A549 (cell line): Measurements from ENCODE around the gene CACTIN. TPM values are rescaled to one million over a fixed set of nuclear protein-coding genes. Genes with fewer than 3 reads are reported as not detected.

Source experiments
- ATAC-seq, 2 experiments: fragments of 200-7000 bp in 1 of 2; fragments of >200 bp in 1 of 2; cut with Nextera tagmentation in 1 of 2; cut with Tn5 transposase in 1 of 2; 3 replicates each; pipeline versions ENCODE4 v1.8.0 to v1.9.1; 2018 to 2020; ENCODE audit warnings: mild to moderate bottlenecking in 1 of 2, moderate library complexity in 1 of 2
- CTCF ChIA-PET: fragments of 300-600 bp; sonication (Branson Sonifier 250); formaldehyde crosslinking; extraction: SDS; loops from one replicate; lab custom pipeline; 2021; ENCODE audit warnings: antibody characterized with exemption, inconsistent platforms; lab: Yijun Ruan, JAX
- POLR2A ChIA-PET: fragments of 350-600 bp; formaldehyde crosslinking; extraction: SDS; loops from one replicate; lab custom pipeline; 2021; ENCODE audit warnings: antibody characterized with exemption, inconsistent platforms; lab: Yijun Ruan, JAX
- DNase-seq, 2 experiments: peaks; one replicate each; pipeline versions ENCODE4 v3.0.0 to v3.0.0-alpha.2; 2011 to 2016; ENCODE audit warnings: low read depth in 1 of 2, low spot score in 1 of 2
- FAIRE-seq: peaks from 2 replicates; lab custom pipeline; 2011; peaks lifted over from hg19 to GRCh38; lab: Jason Lieb, UNC
- H3K27ac ChIP-seq, 2 experiments: fragments of >200 bp; sonication (Bioruptor Twin); formaldehyde crosslinking; 3 replicates each; pipeline ENCODE4 v1.5.1; 2016 to 2017
- H3K4me1 ChIP-seq: fragments of >200 bp; sonication (Bioruptor Twin); formaldehyde crosslinking; 3 replicates; pipeline ENCODE4 v1.6.1; 2016
- H3K4me2 ChIP-seq: fragments of >200 bp; sonication (Bioruptor Twin); formaldehyde crosslinking; 3 replicates; pipeline ENCODE4 v1.6.1; 2016
- H3K4me3 ChIP-seq: fragments of >200 bp; sonication (Bioruptor Twin); formaldehyde crosslinking; 3 replicates; pipeline ENCODE4 v1.5.1; 2016
- H3K9me3 ChIP-seq: fragments of >200 bp; sonication (Bioruptor Twin); formaldehyde crosslinking; 3 replicates; pipeline ENCODE4 v1.6.1; 2016
- CBX2 ChIP-seq: fragments of 200-600 bp; sonication (generic); IDR thresholded peaks from 2 replicates; pipeline ENCODE4 v1.6.1; 2016; ENCODE audit warnings: low read depth, mild to moderate bottlenecking, borderline replicate concordance
- CEBPB ChIP-seq, 2 experiments: fragments of >200 bp in 1 of 2; sonication (Bioruptor Twin) in 1 of 2; formaldehyde crosslinking in 1 of 2; IDR thresholded peaks; 2 replicates each; pipeline ENCODE4 v1.6.1; 2012 to 2016
- FOXS1 ChIP-seq: fragments of 250-450 bp; sonication (Bioruptor Pico); IDR thresholded peaks from 2 replicates; pipeline ENCODE4 v1.5.0; 2020; ENCODE audit warnings: mild to moderate bottlenecking, moderate library complexity
- GATA3 ChIP-seq: IDR thresholded peaks from 2 replicates; pipeline ENCODE4 v1.6.1; 2012; ENCODE audit warnings: borderline replicate concordance
- HDAC2 ChIP-seq: fragments of 200-600 bp; sonication (generic); IDR thresholded peaks from 2 replicates; pipeline ENCODE4 v1.6.1; 2016
- HOXB5 ChIP-seq: fragments of 250-450 bp; sonication (Bioruptor Pico); IDR thresholded peaks from 2 replicates; pipeline ENCODE4 v1.5.0; 2020; ENCODE audit warnings: mild to moderate bottlenecking, moderate library complexity
- NFE2L2 ChIP-seq: fragments of 150-350 bp; conservative IDR thresholded peaks from 2 replicates; pipeline ENCODE4 v1.6.1; 2014; ENCODE audit warnings: low read length
- NPAS2 ChIP-seq: fragments of 250-450 bp; sonication (Bioruptor Pico); IDR thresholded peaks from 2 replicates; pipeline ENCODE4 v1.8.0; 2022; ENCODE audit warnings: mild to moderate bottlenecking, moderate library complexity, borderline replicate concordance
- POLR2AphosphoS2 ChIP-seq: conservative IDR thresholded peaks from 2 replicates; pipeline ENCODE4 v1.6.1; 2012; ENCODE audit warnings: low read length, improper control_type of control experiment, inconsistent platforms
- RARB ChIP-seq: fragments of 250-450 bp; sonication (Bioruptor Pico); IDR thresholded peaks from 2 replicates; pipeline ENCODE4 v1.8.0; 2021; ENCODE audit warnings: mild to moderate bottlenecking, moderate library complexity
- SREBF2 ChIP-seq: fragments of 450-650 bp; IDR thresholded peaks from 2 replicates; pipeline ENCODE4 v1.6.1; 2014; ENCODE audit warnings: mild to moderate bottlenecking, moderate library complexity
- TFCP2L1 ChIP-seq: fragments of 250-450 bp; sonication (Bioruptor Pico); IDR thresholded peaks from 2 replicates; pipeline ENCODE4 v1.5.0; 2021; ENCODE audit warnings: mild to moderate bottlenecking
- TP53 ChIP-seq: fragments of 250-450 bp; sonication (Bioruptor Pico); IDR thresholded peaks from 2 replicates; pipeline ENCODE4 v1.5.0; 2021; ENCODE audit warnings: mild to moderate bottlenecking, moderate library complexity
- ZSCAN20 ChIP-seq: fragments of 250-450 bp; sonication (Bioruptor Pico); IDR thresholded peaks from 2 replicates; pipeline ENCODE4 v1.8.0; 2022; ENCODE audit warnings: mild to moderate bottlenecking, moderate library complexity
- WGBS: methylation state at CpG from one replicate; pipeline ENCODE4 v1.1.6; 2017; ENCODE audit errors: missing lambda C conversion rate; 5-methylcytosine and 5-hydroxymethylcytosine counted together
- polyA plus RNA-seq, 4 experiments: library from polyadenylated mRNA; depleted of rRNA in 3 of 4; stranded (reverse); fragments of >200 nt; fragmentation: RNase III in 1 of 4; extraction: RNeasy Plus Mini Kit Qiagen cat#74134 plus additional on column Dnase treatment in 1 of 4; gene quantifications; 2 replicates in 3 of 4; 3 replicates in 1 of 4; pipeline ENCODE4 v1.2.3, GENCODE V29; 2011 to 2017
- TF ChIP-seq, protein P1 (sequence below): IDR thresholded peaks from 2 replicates; pipeline ENCODE4 v1.6.1; 2012
- TF ChIP-seq, protein P2 (sequence below): fragments of 250-450 bp; sonication (Bioruptor Pico); IDR thresholded peaks from 2 replicates; pipeline ENCODE4 v1.5.0; 2021; ENCODE audit warnings: mild to moderate bottlenecking, moderate library complexity, borderline replicate concordance

The CACTIN gene
- polyA plus RNA-seq, 2 of the 4 experiments (the other 2 are of a cell fraction) = 8.3 to 14.9 TPM

DNA sequence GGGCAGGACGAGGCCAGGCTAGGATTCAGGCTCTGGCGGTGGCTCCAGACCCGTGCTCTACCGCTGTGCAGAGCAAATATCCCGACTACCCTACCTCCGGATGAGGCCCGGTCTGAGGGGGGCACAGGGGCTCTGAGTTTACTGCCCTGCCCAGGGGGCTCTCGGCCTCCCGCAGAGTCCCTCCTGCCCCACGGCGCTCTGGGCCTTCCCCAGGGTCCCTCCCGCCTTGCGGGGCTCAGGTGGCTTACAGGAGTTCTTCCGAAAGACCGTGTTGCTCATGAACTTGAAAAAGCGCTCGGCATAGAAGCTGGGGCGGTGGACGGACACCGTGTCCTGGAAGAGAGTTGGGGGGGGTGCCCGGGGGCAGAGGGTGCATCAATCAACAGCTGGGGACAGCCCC lies 19.1 kb upstream of the CACTIN start:
- DNase-seq (no peak), FAIRE-seq (no peak)

DNA sequence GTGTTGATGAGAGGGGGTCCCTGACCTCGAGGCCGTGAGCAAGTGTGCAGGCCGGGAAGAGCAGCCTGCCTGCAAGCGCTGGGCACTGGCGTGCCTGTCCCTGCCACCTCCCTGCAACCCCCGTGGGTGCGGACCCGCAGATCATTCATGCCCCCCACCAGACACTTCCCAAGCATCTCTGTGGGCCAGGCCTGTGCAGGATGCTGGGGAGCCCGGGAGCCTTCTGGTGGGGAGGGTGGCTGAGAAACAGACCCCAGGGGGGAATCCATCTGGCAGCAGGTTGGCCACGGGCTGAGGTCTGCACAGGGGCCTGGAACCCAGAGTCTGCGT lies 18.4 kb upstream of the CACTIN start:
- Histone ChIP-seq H3K4me2 (no peak overlapping the region), H3K9me3 (no peaks in the 10 kb centered on the region), H3K4me1 (no peaks in the 10 kb centered on the region)
- peak; percentile 8 to 11; a peak in 1 of 6 replicates for ATAC-seq
- TF ChIP-seq CBX2 (no peak), SREBF2 (no peak), NFE2L2 (no peak), FOXS1 (CRISPR knock-in tag) (no peak), HDAC2 (no peak), CEBPB (IDR thresholded peaks at IDR 0.05) (no peak), POLR2AphosphoS2 (no peak), GATA3 (no peak)
- TF ChIP-seq, protein P1, sequence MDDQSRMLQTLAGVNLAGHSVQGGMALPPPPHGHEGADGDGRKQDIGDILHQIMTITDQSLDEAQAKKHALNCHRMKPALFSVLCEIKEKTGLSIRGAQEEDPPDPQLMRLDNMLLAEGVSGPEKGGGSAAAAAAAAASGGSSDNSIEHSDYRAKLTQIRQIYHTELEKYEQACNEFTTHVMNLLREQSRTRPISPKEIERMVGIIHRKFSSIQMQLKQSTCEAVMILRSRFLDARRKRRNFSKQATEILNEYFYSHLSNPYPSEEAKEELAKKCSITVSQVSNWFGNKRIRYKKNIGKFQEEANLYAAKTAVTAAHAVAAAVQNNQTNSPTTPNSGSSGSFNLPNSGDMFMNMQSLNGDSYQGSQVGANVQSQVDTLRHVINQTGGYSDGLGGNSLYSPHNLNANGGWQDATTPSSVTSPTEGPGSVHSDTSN = no peak
- TF ChIP-seq, protein P2, sequence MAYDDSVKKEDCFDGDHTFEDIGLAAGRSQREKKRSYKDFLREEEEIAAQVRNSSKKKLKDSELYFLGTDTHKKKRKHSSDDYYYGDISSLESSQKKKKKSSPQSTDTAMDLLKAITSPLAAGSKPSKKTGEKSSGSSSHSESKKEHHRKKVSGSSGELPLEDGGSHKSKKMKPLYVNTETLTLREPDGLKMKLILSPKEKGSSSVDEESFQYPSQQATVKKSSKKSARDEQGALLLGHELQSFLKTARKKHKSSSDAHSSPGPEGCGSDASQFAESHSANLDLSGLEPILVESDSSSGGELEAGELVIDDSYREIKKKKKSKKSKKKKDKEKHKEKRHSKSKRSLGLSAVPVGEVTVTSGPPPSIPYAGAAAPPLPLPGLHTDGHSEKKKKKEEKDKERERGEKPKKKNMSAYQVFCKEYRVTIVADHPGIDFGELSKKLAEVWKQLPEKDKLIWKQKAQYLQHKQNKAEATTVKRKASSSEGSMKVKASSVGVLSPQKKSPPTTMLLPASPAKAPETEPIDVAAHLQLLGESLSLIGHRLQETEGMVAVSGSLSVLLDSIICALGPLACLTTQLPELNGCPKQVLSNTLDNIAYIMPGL (CRISPR knock-in tag) = no peak
- TF ChIP-seq, all 56 proteins: peak for 0
- no peak overlapping the region for H3K27ac ChIP-seq
- POLR2A ChIA-PET = no interaction called here
- 75% methylated on average over 8 of the region's 11 CpGs for whole genome bisulfite sequencing
- CTCF ChIA-PET = no interaction called here
- H3K4me3 ChIP-seq = no peak overlapping the region
- FAIRE-seq = no peak
- DNase-seq = no peak

More for the DNA sequence above, 19.1 kb upstream of the CACTIN start:
- POLR2A ChIA-PET = no interaction called here
- Histone ChIP-seq H3K27ac (no peak overlapping the region), H3K4me3 (no peak overlapping the region), H3K4me1 (no peaks in the 10 kb centered on the region), H3K4me2 (no peak overlapping the region), H3K9me3 (no peaks in the 10 kb centered on the region)
- no peak for TF ChIP-seq ZSCAN20 (CRISPR knock-in tag)
- TF ChIP-seq HOXB5 = no peak
- TF ChIP-seq, protein P1 = no peak
- 98% methylated on average over 8 of the region's 21 CpGs for WGBS
- CTCF ChIA-PET = interaction anchor here (1.0 kb wide), 1 partner anchor 8 kb away, joined by 3 read pairs; no protein-coding TSS in a partner anchor
- no peak for ATAC-seq

DNA sequence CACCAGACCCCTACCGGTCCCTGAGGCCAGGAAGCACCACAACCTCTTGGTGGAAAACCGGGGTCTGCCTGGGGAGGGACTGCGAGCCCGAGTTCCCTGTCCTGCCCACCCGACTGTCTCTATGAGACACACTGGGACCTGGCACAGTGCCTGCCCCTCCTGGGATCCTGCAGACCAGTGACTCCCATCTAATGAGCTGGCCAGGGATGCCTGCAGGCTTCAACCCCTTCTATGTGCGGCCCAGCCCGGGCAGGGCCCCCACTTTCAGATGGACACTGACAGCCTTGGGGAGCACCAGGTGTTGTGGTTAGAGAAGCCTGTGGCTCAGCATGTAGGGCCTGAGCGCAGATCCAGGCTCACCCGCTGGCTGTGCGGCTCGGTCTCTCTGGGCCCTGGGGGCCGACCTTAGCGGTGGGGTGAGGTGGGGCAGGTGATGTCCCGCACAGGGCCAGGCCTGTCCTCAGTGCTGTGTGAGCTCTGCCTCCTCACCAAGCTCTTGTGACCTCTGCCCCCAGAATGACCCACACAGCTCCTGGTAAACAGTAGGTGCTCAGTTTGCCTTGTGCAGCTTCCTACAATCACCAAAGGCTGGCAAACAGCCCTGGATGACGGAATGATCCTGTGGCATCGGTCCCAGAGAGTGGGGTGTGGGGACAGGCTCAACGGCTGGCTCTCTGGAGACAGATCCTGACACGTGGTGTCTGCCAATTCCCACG lies 17.9 kb upstream of the CACTIN start:
- DNase-seq = no peak
- Histone ChIP-seq H3K9me3 (no peaks in the 10 kb centered on the region), H3K4me3 (no peak overlapping the region), H3K4me2 (no peak overlapping the region), H3K4me1 (no peaks in the 10 kb centered on the region), H3K27ac (no peak overlapping the region)
- 49% methylated on average over 6 of the region's 19 CpGs for WGBS
- FAIRE-seq = no peak
- POLR2A ChIA-PET = no interaction called here
- CTCF ChIA-PET = no interaction called here
- TF ChIP-seq TP53 (CRISPR knock-in tag) (no peak), RARB (no peak), NPAS2 (CRISPR knock-in tag) (no peak), HDAC2 (no peak), FOXS1 (CRISPR knock-in tag) (no peak), TFCP2L1 (no peak)
- peak in 1 of 2 experiments; percentile 28; a peak in 3 of 6 replicates for ATAC-seq
